Measurements from ENCODE around the gene USP1. TPM values are rescaled to one million over a fixed set of nuclear protein-coding genes. Genes with fewer than 3 reads are reported as not detected.

The USP1 gene
- total and polyA plus RNA-seq, 2 of the 4 experiments (the other 2 are of a cell fraction), result 7.5 to 9.7 TPM

DNA sequence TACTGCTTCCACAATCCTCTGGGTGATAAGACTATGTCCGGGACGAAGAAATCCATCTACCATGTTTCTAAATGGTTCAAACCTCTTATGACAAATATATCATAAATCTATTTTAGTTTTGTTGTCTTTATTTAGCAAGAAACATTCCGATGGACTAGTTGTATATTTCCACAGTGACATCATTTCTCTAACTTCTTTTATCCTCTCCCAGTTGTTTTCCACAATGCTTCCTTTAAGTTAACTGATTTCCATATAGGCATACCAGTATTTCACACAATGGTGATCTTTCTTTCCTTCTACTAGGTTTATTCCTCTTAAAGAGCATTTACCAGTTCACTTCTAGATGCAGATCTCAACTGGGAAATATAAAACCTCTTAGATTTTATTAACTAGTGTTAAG, 44.8 kb downstream of the USP1 start:
- no peak for TF ChIP-seq MAZ (IDR thresholded peaks at IDR 0.05; ENCODE audit: borderline replicate concordance, low read depth, low read length)
- no peak for TF ChIP-seq USF2 (IDR thresholded peaks at IDR 0.05; ENCODE audit: low read depth, low read length)
- TF ChIP-seq SMC3 (IDR thresholded peaks at IDR 0.05; ENCODE audit: low read depth, low read length), result no peak
- TF ChIP-seq, protein P1, sequence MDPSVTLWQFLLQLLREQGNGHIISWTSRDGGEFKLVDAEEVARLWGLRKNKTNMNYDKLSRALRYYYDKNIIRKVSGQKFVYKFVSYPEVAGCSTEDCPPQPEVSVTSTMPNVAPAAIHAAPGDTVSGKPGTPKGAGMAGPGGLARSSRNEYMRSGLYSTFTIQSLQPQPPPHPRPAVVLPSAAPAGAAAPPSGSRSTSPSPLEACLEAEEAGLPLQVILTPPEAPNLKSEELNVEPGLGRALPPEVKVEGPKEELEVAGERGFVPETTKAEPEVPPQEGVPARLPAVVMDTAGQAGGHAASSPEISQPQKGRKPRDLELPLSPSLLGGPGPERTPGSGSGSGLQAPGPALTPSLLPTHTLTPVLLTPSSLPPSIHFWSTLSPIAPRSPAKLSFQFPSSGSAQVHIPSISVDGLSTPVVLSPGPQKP (IDR thresholded peaks at IDR 0.05; ENCODE audit: borderline replicate concordance, low read depth, low read length), result no peak
- no peak for TF ChIP-seq CTCF (conservative IDR thresholded peaks at IDR 0.05; ENCODE audit: low read depth, low read length)
- TF ChIP-seq CEBPB (IDR thresholded peaks at IDR 0.05; ENCODE audit: low read depth, low read length), result no peak
- no peak for TF ChIP-seq BHLHE40 (IDR thresholded peaks at IDR 0.05; ENCODE audit: low read depth, low read length)
- TF ChIP-seq RCOR1 (IDR thresholded peaks at IDR 0.05; ENCODE audit: insufficient replicate concordance, low read length), result no peak
- TF ChIP-seq POLR2A (IDR thresholded peaks at IDR 0.05; ENCODE audit: low read depth, low read length), result no peak
- no peak for TF ChIP-seq RFX5 (IDR thresholded peaks at IDR 0.05; ENCODE audit: low read depth, low read length)
- TF ChIP-seq MAFK (IDR thresholded peaks at IDR 0.05; ENCODE audit: low read depth, low read length), result no peak
- TF ChIP-seq FOS (IDR thresholded peaks at IDR 0.05; ENCODE audit: low read depth, low read length), result no peak
- TF ChIP-seq MXI1 (IDR thresholded peaks at IDR 0.05; ENCODE audit: borderline replicate concordance, low read depth, low read length), result no peak
- no peak for TF ChIP-seq CHD1 (IDR thresholded peaks at IDR 0.05; ENCODE audit: low read depth, low read length)
- TF ChIP-seq RAD21 (IDR thresholded peaks at IDR 0.05; ENCODE audit: low read length), result no peak
- no peak for TF ChIP-seq NFE2L2 (IDR thresholded peaks at IDR 0.05; ENCODE audit: low read depth, low read length)
- Histone ChIP-seq H3K56ac (ENCODE audit: extremely low read depth, insufficient read depth, low read length) (no peak overlapping the region), H3K27me3 (ENCODE audit: control insufficient read depth, insufficient read depth, low read length) (no peaks in the 10 kb centered on the region), H2BK15ac (ENCODE audit: low read depth, low read length) (no peak overlapping the region), H3K4me3 (ENCODE audit: insufficient read depth, low read depth, low read length) (no peak overlapping the region), H3K23ac (ENCODE audit: low read depth, low read length) (no peak overlapping the region), H4K8ac (ENCODE audit: low read depth in 2 of 2, low read length in 2 of 2) (no peak overlapping the region), H3K36me3 (ENCODE audit: control insufficient read depth, insufficient read depth, low read length) (peaks cover 4% of the 10 kb centered on the region; the same call in 1 of the 2 replicates), H2AK5ac (ENCODE audit: low read depth, low read length) (no peak overlapping the region), H2BK120ac (ENCODE audit: low read depth, low read length) (no peak overlapping the region), H3K4me2 (ENCODE audit: low read depth, low read length) (no peak overlapping the region), H3K4ac (ENCODE audit: low read depth, low read length) (no peak overlapping the region), H4K20me1 (ENCODE audit: insufficient read depth, low read length) (no peaks in the 10 kb centered on the region), H4K91ac (ENCODE audit: insufficient read depth, low read depth, low read length) (no peak overlapping the region), H2AK9ac (replicated peaks; ENCODE audit: low read depth, low read length, poor library complexity) (no peak overlapping the region), H3K9ac (ENCODE audit: low read depth, low read length) (no peak overlapping the region), H4K5ac (ENCODE audit: low read depth, low read length) (no peak overlapping the region), H3K9me3 (ENCODE audit: control insufficient read depth, insufficient read depth, low read length) (no peaks in the 10 kb centered on the region), H3K14ac (replicated peaks; ENCODE audit: low read depth, low read length) (no peak overlapping the region), H3K9me1 (ENCODE audit: insufficient read depth, low read length) (no peaks in the 10 kb centered on the region), H2BK5ac (ENCODE audit: low read depth, low read length, poor library complexity, severe bottlenecking) (no peak overlapping the region), H3K18ac (ENCODE audit: low read depth, low read length) (no peak overlapping the region), H3K4me1 (ENCODE audit: control insufficient read depth, insufficient read depth, low read length) (no peaks in the 10 kb centered on the region), H2BK20ac (ENCODE audit: low read depth, low read length) (no peak overlapping the region), H3K27ac (ENCODE audit: insufficient read depth, low read length) (no peak overlapping the region), H3K79me1 (ENCODE audit: low read depth in 1 of 2, low read length in 2 of 2) (no peaks in the 10 kb centered on the region; a peak in 1 of 4 replicates), H2AFZ (replicated peaks; ENCODE audit: low read length, poor library complexity) (no peak overlapping the region)
- ChIA-PET POLR2A (ENCODE audit: unreplicated experiment) (no interaction called here), CTCF (no interaction called here)
- no CpG with 5 or more reads among the region's 3 CpGs for WGBS, 2 experiments (ENCODE audit: extremely low coverage in 2 of 2, insufficient read length in 1 of 2)
- ATAC-seq (ENCODE audit: low read depth) (no peak; the same call in 1 of the 2 replicates), DNase-seq (peak; percentile 26)
- in situ Hi-C loops (cut with MboI; ENCODE audit: low sequenced_read_pairs) (no loop called here), intact Hi-C loops (cut with micrococcal nuclease) (no loop called here), dilution Hi-C loops (cut with HindIII; ENCODE audit: low sequenced_read_pairs, unreplicated experiment) (no loop called here)
- no TSS peak for BruUV-seq (replicated peaks)

Data from IMR-90 (cell line).